Gastroesophageal sphincter (tissue), 3 donors: ENCODE data around the gene TRIM8.

ENCODE experiments used
- EP300 ChIP-seq: sonication (generic); formaldehyde crosslinking; IDR thresholded peaks from one replicate; pipeline ENCODE4 v1.6.1; 2017; ENCODE audit warnings: antibody characterized with exemption, mild to moderate bottlenecking
- POLR2A ChIP-seq, 2 donors: fragments of 450-650 bp; IDR thresholded peaks; one replicate each; pipeline ENCODE4 v1.6.1; 2017; ENCODE audit warnings: antibody characterized with exemption in 2 of 2, mild to moderate bottlenecking in 2 of 2, moderate library complexity in 1 of 2
- POLR2AphosphoS5 ChIP-seq: sonication (generic); formaldehyde crosslinking; IDR thresholded peaks from one replicate; pipeline ENCODE4 v1.6.1; 2017; ENCODE audit warnings: antibody characterized with exemption
- TF ChIP-seq, protein P1 (sequence below), 4 experiments: fragments of 200-600 bp in 2 of 4; fragments of 450-650 bp in 2 of 4; sonication (generic) in 1 of 4; IDR thresholded peaks; one replicate each; pipeline ENCODE4 v1.5.1; 2017 to 2019; ENCODE audit warnings: antibody characterized with exemption in 4 of 4, mild to moderate bottlenecking in 2 of 4, moderate library complexity in 2 of 4

DNA sequence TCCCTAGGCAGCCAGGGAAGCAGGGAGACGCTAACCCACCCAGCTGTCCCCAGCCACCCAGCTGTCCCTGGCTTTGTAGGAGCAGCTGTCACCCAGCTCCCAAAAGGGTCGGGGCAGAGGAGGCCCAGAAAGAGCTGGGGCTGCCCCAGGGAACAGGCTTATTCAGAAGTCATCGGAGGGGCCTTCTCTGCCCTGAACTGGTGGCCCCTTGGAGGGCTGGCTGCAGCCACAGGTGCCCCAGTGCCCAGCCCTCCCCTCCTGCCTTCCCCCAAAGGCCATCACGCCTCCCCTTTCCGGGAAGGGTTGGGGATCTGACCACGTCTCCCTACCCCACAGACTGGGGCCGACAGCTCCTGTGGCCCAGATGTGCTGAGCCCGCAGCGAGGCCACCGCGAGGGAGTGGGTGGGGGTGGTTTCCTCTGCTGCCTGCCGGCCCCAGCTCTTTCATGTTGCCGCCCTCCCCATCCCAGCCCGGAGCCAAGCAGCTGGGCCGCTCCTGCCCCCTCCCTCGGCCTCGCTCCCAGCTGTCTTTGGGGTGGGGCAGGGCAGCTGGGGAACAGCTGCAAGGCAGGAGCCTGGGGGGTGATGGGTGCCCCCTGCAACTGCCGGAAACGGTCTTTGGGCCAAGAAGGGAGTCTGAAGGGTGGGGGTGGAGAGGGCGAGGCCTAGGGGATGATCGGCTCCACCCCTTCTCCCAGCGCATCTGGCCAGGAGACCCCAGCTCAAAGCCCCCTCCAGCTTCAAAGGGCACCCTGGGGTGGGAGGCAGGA is 16.8 kb downstream of the TRIM8 start:
- TF ChIP-seq, protein P1, sequence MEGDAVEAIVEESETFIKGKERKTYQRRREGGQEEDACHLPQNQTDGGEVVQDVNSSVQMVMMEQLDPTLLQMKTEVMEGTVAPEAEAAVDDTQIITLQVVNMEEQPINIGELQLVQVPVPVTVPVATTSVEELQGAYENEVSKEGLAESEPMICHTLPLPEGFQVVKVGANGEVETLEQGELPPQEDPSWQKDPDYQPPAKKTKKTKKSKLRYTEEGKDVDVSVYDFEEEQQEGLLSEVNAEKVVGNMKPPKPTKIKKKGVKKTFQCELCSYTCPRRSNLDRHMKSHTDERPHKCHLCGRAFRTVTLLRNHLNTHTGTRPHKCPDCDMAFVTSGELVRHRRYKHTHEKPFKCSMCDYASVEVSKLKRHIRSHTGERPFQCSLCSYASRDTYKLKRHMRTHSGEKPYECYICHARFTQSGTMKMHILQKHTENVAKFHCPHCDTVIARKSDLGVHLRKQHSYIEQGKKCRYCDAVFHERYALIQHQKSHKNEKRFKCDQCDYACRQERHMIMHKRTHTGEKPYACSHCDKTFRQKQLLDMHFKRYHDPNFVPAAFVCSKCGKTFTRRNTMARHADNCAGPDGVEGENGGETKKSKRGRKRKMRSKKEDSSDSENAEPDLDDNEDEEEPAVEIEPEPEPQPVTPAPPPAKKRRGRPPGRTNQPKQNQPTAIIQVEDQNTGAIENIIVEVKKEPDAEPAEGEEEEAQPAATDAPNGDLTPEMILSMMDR (IDR thresholded peaks at IDR 0.05), result no peak
- TF ChIP-seq POLR2AphosphoS5 (no peak), POLR2A (IDR thresholded peaks at IDR 0.05) (no peak), EP300 (no peak)
